ENCODE results near the gene TRPV2.
"Not testable (repeated sequence)": the region's sequence is repeated elsewhere in the genome, so short reads cannot be mapped to it uniquely, and the experiment has no call there.

Gene TRPV2

DNA sequence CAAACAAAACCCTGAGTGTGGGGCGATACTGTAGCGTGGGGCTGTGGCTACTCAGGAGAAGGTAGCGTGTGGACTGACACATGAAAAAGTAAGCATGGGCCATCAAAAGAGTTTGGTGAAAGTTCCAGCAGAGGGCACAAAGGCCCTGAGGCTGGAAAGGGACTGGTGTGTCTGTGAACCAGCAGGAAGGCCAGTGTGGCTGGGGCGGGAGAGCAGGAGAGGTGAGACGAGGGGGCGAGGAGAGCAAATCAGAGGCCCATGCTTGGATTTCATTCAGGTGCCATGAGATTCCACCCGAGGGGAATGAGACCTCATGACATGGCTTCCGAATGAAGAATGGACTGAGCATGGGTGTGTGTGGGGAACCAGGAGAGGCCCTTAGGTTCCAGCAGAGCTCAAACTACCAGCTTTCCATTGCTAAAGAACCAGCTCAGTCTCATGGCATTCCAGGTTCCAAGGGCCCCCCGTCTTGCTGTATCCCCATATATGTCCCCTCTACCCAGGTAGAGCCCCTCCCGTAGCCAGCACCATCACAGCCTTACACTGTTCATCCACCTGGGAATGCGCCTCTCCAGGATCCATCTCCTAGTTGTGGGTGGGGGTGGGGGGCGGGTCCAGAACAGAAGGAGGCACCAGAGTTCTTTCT is 31.1 kb downstream of the TRPV2 start:
- no peak for DNase-seq
- in situ Hi-C loops (cut with MboI; ENCODE audit: low pct_unique_long_range_greater_than_20kb, low sequenced_read_pairs) = no loop called here

GRCh38 chr17:16447676-16448075 is 32.3 kb downstream of the TRPV2 start:
- in situ Hi-C loops (cut with MboI; ENCODE audit: low pct_unique_long_range_greater_than_20kb, low sequenced_read_pairs) = no loop called here
- DNase-seq = no peak

DNA sequence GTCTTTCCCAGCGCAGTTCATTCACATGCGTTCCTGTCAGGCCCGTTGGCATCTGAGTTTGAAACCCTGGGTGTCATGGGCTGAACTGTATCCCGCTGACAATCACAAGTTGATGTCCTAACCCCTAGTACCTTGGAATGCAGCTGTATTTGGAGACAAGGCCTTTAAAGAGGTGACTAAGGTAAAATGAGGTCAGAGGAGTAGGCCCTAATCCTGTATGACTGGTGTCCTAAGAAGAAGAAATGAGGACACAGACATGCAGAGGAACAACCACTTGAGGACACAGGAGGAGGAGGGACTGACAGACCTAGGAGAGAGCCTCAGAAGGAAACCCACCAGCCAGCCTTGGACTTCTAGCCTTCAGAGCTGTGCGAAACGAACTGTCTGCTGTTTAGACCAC is 33.1 kb downstream of the TRPV2 start:
- in situ Hi-C loops (cut with MboI; ENCODE audit: low pct_unique_long_range_greater_than_20kb, low sequenced_read_pairs) = no loop called here

DNA sequence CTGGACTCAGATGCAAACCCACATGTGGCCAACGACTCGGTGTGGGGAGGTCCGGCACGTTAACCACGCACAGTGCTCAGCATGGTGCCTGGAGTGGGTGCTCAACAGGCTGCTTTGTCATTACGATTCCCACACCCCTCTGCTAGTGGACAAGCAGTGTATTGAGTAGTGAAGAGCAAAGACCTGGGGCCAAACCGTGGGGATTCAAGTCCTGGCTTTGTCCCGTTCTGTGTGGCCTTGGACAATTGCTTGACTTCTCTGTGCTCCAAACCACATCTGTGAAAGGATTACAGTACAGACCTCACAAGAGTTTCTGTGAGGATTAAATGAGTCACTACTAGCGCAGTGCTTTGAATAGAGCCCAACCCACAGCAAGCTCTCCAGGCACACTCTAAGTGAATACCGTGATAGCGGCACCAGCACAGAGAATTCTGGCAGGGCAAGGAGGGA is 33.8 kb downstream of the TRPV2 start:
- no peak for DNase-seq
- in situ Hi-C loops (cut with MboI; ENCODE audit: low pct_unique_long_range_greater_than_20kb, low sequenced_read_pairs) = no loop called here

More for the DNA sequence above, 33.1 kb downstream of the TRPV2 start:
- DNase-seq = no peak

DNA sequence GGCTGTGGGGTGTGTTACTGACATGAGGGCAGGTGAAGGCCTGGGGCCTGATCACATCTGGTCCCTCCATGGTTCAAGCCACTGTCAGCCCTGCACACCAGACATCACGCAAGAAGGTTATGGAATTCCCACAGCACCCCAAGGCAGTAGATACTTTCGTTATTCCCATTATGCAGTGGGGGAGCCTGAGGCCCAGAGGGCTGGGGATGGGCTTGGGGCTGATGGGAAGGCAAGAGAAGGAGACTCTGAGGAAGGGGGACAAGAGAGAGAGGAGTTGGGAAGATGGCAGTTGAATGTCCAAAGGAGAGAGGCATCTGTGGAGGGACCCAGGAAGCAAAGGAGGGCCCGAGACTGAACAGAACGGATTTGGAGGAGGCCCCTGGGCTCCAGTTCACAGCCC is 34.7 kb downstream of the TRPV2 start:
- DNase-seq = no peak
- in situ Hi-C loops (cut with MboI; ENCODE audit: low pct_unique_long_range_greater_than_20kb, low sequenced_read_pairs) = no loop called here

- in situ Hi-C loops (cut with MboI; ENCODE audit: low pct_unique_long_range_greater_than_20kb, low sequenced_read_pairs); DNase-seq: not testable (repeated sequence)
Measured at GRCh38 chr17:16452268-16452667, 36.9 kb downstream of the TRPV2 start.

DNA sequence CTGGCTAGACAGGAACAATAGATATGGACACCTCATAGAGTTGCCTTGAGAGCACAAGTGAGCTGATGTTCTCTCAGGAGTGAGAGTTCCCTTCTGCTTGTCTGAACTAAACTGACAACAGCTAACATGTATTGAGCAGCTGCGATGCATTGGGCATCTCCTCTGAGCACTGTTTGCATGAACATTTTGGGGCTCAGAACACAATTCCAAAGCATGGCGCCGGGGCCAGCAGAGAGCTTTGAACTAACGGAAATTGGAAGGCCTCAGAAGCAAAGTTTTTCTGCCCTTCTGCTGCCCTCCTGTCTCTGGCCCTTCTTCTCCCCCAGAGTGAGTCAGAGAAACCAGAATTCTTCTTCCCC is 38.1 kb downstream of the TRPV2 start:
- in situ Hi-C loops (cut with MboI; ENCODE audit: low pct_unique_long_range_greater_than_20kb, low sequenced_read_pairs) = no loop called here
- no peak for DNase-seq

- in situ Hi-C loops (cut with MboI; ENCODE audit: low pct_unique_long_range_greater_than_20kb, low sequenced_read_pairs) = no loop called here
- DNase-seq = no peak
Measured at GRCh38 chr17:16455997-16456741, 40.8 kb downstream of the TRPV2 start.

- in situ Hi-C loops (cut with MboI; ENCODE audit: low pct_unique_long_range_greater_than_20kb, low sequenced_read_pairs) = no loop called here
- DNase-seq = no peak
Measured at GRCh38 chr17:16456742-16457316, 41.5 kb downstream of the TRPV2 start.

DNA sequence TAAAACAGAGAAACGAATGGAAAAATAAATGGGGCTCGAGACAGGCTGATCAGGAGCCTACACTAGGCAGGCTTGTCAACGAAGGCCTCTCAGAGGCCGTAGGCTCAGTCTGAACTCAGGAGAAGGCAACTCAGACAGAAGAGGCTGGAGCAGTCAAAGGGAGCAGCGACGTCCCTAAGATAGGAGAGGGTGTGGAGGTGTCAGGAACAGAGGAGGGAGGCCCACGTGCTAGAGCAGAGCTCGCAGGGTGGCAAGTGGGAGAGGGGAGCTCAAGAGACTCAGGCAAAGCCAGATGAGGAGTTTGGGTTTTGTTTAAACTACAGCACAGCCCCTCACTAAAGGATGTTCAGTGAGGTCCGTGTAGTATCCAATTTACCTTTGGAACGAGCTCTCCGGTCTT is 43.9 kb downstream of the TRPV2 start:
- no peak for DNase-seq
- in situ Hi-C loops (cut with MboI; ENCODE audit: low pct_unique_long_range_greater_than_20kb, low sequenced_read_pairs) = no loop called here

DNA sequence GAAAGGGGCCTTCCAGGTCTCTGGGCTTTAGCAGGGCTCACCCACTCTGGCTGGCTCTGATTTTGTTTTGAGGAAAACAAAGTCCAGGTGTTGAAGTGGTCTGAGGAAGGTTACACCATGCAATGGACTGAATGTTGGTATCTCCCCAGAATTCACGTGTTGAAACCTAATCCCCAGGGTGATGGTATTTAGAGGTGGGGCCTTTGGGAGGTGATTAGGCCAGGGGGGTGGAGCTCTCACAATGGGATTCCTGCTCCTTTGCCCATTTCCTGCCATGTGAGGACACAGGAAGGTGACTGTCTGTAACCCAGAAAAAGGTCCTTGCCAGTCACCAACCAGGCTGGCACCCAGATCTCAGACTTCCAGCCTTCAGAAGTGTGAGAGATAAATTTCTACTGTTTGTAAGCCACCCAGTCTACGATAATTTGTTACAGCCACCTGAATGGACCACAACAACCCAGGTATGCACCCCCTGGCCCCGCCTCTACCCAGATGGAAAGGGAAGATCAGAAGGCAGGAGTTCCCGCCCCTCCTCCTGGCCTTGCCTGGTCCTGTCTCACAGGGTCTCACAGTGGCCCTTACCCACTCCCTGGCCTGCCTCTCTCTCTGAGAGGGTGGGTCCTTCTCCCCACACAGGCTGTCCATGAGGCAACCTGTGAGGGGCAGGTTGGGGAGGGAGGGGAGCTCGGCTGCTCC is 44.6 kb downstream of the TRPV2 start:
- in situ Hi-C loops (cut with MboI; ENCODE audit: low pct_unique_long_range_greater_than_20kb, low sequenced_read_pairs) = no loop called here
- DNase-seq = no peak

GRCh38 chr17:16460796-16461605 is 45.6 kb downstream of the TRPV2 start:
- in situ Hi-C loops (cut with MboI; ENCODE audit: low pct_unique_long_range_greater_than_20kb, low sequenced_read_pairs) = no loop called here
- no peak for DNase-seq

- no peak for DNase-seq
- in situ Hi-C loops (cut with MboI; ENCODE audit: low pct_unique_long_range_greater_than_20kb, low sequenced_read_pairs) = no loop called here
Measured at GRCh38 chr17:16461606-16461866, 46.2 kb downstream of the TRPV2 start.

- in situ Hi-C loops (cut with MboI; ENCODE audit: low pct_unique_long_range_greater_than_20kb, low sequenced_read_pairs) = no loop called here
Measured at GRCh38 chr17:16462070-16462864, 46.9 kb downstream of the TRPV2 start.

DNA sequence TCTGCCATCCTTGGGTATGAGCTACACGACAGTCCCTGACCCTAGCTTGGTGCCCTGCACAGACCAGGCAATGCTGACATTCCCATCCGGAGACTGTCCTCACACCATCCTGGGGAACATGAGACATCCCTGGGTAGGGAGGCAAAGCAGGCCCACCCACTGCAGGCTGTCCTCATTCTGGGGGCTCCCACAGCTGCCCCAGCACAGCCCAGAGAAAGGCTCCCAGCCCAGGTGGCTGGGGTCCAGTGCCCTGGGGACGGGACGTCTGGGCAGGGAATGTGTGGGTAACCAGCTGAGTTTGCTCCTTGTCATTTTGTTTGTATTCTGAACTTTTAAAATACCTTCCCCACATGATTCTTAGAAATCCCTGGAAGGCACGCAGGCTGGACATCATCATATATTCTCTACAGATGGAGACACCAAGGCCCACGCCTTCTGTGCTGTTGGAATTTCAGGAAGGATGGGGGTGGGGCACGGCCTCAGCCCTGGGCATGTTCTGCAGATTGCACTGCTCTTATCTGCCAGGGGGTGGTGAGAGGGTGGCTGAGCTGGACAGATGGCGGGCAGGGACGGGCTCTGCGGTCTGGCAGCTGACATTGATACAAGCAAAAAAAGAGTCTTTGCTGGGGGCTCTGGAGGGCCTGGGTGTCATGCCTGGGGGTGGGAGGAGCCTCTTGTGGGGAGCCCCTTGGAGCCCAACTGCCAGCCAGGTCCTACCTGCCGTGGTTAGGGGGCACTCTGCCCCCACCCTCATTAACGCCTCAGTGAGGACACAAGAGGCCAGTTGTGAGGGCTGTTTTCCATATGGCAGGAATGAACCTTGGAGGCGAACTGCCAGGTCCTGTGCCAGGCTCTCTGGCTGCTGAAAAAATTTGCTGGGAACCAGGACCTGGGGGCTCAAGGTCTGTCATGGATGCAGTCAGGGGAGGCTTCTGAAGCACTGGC is 48.3 kb downstream of the TRPV2 start:
- no peak for DNase-seq
- in situ Hi-C loops (cut with MboI; ENCODE audit: low pct_unique_long_range_greater_than_20kb, low sequenced_read_pairs) = no loop called here

More at GRCh38 chr17:16462070-16462864, 46.9 kb downstream of the TRPV2 start:
- DNase-seq = no peak

DNA sequence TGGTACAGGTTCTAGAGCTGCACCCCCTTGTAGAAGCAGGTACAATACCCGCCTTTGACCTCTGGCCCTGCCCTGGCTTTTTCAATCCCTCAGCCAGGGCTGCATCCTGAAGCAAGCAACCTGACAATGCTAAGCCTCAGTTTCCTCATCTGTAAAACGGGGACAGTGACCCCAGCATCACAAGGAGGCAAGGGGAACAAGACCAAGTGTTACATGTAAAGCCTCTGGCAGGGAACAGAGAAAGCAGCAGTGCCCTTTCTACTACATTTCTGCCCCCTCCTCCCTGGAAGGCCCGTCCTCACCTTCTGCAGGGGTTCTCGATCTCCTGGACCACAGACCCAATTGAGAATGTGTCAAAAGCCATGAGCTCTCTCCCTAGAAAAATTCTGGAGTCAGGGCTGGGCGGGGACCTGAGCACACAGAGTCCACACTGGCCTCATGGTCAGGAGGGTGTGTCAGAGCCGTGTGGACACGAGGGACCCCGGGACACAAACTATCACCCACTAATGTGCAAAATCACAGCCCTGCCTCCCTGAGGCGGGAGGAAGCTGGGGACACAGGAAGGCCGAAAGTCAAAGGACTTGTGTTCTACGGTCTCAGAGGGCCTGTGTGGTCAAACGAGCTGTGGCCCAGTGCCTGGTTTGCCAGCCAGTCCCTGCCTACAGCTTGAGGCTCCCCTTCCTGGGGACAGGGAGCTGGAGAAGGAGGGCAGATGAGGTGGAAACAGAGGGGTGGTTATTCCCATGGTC is 49.1 kb downstream of the TRPV2 start:
- in situ Hi-C loops (cut with MboI; ENCODE audit: low pct_unique_long_range_greater_than_20kb, low sequenced_read_pairs) = no loop called here

GRCh38 chr17:16465052-16465312 is 49.6 kb downstream of the TRPV2 start:
- in situ Hi-C loops (cut with MboI; ENCODE audit: low pct_unique_long_range_greater_than_20kb, low sequenced_read_pairs) = no loop called here

More for the DNA sequence above, 49.1 kb downstream of the TRPV2 start:
- no peak for DNase-seq

More at GRCh38 chr17:16465052-16465312, 49.6 kb downstream of the TRPV2 start:
- DNase-seq = no peak
